HepG2 (cell line): ENCODE data around the gene PIAS1.

ENCODE experiments used
- JUNB ChIP-seq: sonication (generic); formaldehyde crosslinking; IDR thresholded peaks from 2 replicates; pipeline ENCODE4 v1.8.0; 2022; ENCODE audit warnings: missing genetic modification reagents, mild to moderate bottlenecking, borderline replicate concordance
- KLF13 ChIP-seq: sonication (generic); formaldehyde crosslinking; IDR thresholded peaks from 2 replicates; pipeline ENCODE4 v1.4.0; 2020; ENCODE audit warnings: mild to moderate bottlenecking, missing genetic modification reagents
- SP1 ChIP-seq, 2 experiments: fragments of 450-650 bp in 1 of 2; sonication (generic) in 1 of 2; formaldehyde crosslinking in 1 of 2; IDR thresholded peaks; 2 replicates each; pipeline versions ENCODE4 v1.4.0 to v1.6.1; 2016 to 2020; ENCODE audit warnings: missing genetic modification reagents in 1 of 2
- ZNF337 ChIP-seq: sonication (generic); formaldehyde crosslinking; IDR thresholded peaks from 2 replicates; pipeline ENCODE4 v1.5.1; 2020; ENCODE audit warnings: missing genetic modification reagents, low read depth, mild to moderate bottlenecking, borderline replicate concordance

DNA sequence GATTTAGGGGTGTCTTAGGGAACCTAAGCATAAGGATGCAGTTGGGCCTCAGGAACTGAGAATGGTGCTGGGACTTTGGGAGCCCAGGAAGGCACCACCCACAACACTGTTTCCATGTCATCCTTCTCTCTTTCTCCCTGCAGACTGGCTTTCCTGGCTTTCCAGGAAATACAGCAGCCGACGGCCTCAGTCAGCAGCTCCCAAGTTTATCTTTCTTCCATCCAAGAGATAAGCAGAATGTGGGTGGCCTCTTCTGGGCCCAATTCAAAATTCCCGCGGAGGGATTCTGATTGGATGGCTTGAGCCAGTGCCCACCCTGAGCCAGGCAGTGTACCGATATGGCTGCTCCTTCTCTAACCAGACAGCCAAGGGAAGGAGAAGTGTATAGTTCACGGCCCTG lies 179.9 kb downstream of the PIAS1 start:
- TF ChIP-seq ZNF337 (CRISPR knock-in tag) (no peak), SP1 (IDR thresholded peaks at IDR 0.05) (no peak), SP1 (CRISPR knock-in tag; IDR thresholded peaks at IDR 0.05) (no peak), JUNB (CRISPR knock-in tag) (no peak), KLF13 (CRISPR knock-in tag) (no peak)
